HG03432 (cell line): Measurements from ENCODE around the gene KCNC4.
A peak's percentile ranks its signal among the peaks of the same experiment; 100 is the strongest.

Source experiments
- ATAC-seq: cut with Tn5 transposase; IDR thresholded peaks from one replicate; pipeline ENCODE4 v1.9.1; 2021; ENCODE audit warnings: mild to moderate bottlenecking, moderate library complexity; ENCODE audit not compliant: unreplicated experiment

KCNC4 gene

GRCh38 chr1:110250749-110251148 lies 40.6 kb downstream of the KCNC4 start:
- ATAC-seq = no peak

- no peak for ATAC-seq
These were observed 43.1 kb downstream of the KCNC4 start for GRCh38 chr1:110253213-110253612.

GRCh38 chr1:110254604-110255391 lies 44.7 kb downstream of the KCNC4 start:
- ATAC-seq = no peak

GRCh38 chr1:110255392-110255787 lies 45.3 kb downstream of the KCNC4 start:
- peak; percentile 51 for ATAC-seq

GRCh38 chr1:110258734-110259133 lies 48.6 kb downstream of the KCNC4 start:
- ATAC-seq = no peak

GRCh38 chr1:110259770-110260169 lies 49.7 kb downstream of the KCNC4 start:
- peak; percentile 45 for ATAC-seq
